Left lung (tissue), 14 donors: ENCODE data around the gene CACNG4. TPM values are rescaled to one million over a fixed set of nuclear protein-coding genes. Genes with fewer than 3 reads are reported as not detected.

Source experiments
- ATAC-seq: fragments of 200-7000 bp; cut with Tn5 transposase; one replicate; pipeline ENCODE4 v1.9.1; 2020; ENCODE audit warnings: moderate library complexity
- DNase-seq, 4 donors: peaks; one replicate each; pipeline ENCODE4 v3.0.0-alpha.2; 2013 to 2020
- H3K27ac ChIP-seq, 2 donors: fragments of 200-600 bp; sonication (generic) in 1 of 2; one replicate each; pipeline versions ENCODE4 v1.5.0 to v1.8.0; 2020 to 2021
- H3K27me3 ChIP-seq, 2 donors: fragments of 200-600 bp; sonication (generic) in 1 of 2; one replicate each; pipeline versions ENCODE4 v1.5.0 to v1.8.0; 2020 to 2021
- H3K36me3 ChIP-seq, 2 donors: fragments of 200-600 bp; sonication (generic) in 1 of 2; one replicate each; pipeline versions ENCODE4 v1.5.0 to v1.8.0; 2020 to 2021
- H3K4me1 ChIP-seq, 2 donors: fragments of 200-600 bp; one replicate each; pipeline ENCODE4 v1.8.0; 2021
- H3K4me3 ChIP-seq, 2 donors: fragments of 200-600 bp; sonication (generic) in 1 of 2; one replicate each; pipeline versions ENCODE4 v1.5.0 to v1.8.0; 2020 to 2021; ENCODE audit warnings: mild to moderate bottlenecking in 1 of 2
- H3K9me3 ChIP-seq, 2 donors: fragments of 200-600 bp; sonication (generic) in 1 of 2; one replicate each; pipeline versions ENCODE4 v1.5.0 to v1.8.0; 2020 to 2021
- intact Hi-C, 2 donors: fragments of 100-400 bp; cut with DNase I; formaldehyde crosslinking; loops; one replicate each; pipeline versions ENCODE4 v1.11.2 to v1.14.2; 2022
- long read RNA-seq, 12 donors: library from polyadenylated mRNA in 2 of 12; unstranded in 2 of 12; transcript quantifications; one replicate each; pipeline ENCODE4 v2.0.0 and lab custom pipeline, GENCODE V29; 2019 to 2026
- polyA plus RNA-seq, 6 donors: library from polyadenylated mRNA; unstranded; fragments of 120-200 nt; gene quantifications; one replicate each; pipeline ENCODE4 v1.2.1, GENCODE V29; 2013; ENCODE audit not compliant: insufficient read length in 6 of 6
- total RNA-seq, 2 donors: library from RNA; stranded (reverse); fragmentation: NEBNext Ultra II Directional; extraction: Animal tissue kit (Norgen Biotek cat#: 25700); gene quantifications; one replicate each; pipeline ENCODE4 v1.2.1, GENCODE V29; 2021
- TF ChIP-seq, protein P1 (sequence below), 2 donors: fragments of 200-600 bp; sonication (generic) in 1 of 2; IDR thresholded peaks; one replicate each; pipeline versions ENCODE4 v1.5.0 to v1.8.0; 2021; ENCODE audit warnings: antibody characterized with exemption in 2 of 2
- donor health status: DM: no; HTN: yes; CAD: no.
- donor health status: DM: no; HTN: no; CAD: no.

The CACNG4 gene
- 1 to 10 TPM; 1.5 to 6.0 TPM for total RNA-seq
- 1 to 10 TPM; 1.9 to 3.0 (median 2.6) TPM for polyA plus RNA-seq
- long read RNA-seq, donor 1, partial matches to known transcripts: 0 of 1 reads
- long read RNA-seq, donor 1, other reads (novel, unspliced or antisense): 0 of 1 reads
- long read RNA-seq, donor 2: 0 reads
- long read RNA-seq, donor 3: 0 reads
- long read RNA-seq, donor 4: 0 reads
- long read RNA-seq, donor 5: 0 reads
- long read RNA-seq, donor 6, partial matches to known transcripts: 0 of 2 reads
- long read RNA-seq, donor 6, other reads (novel, unspliced or antisense): 0 of 2 reads
- long read RNA-seq, donor 7, partial matches to known transcripts: 0 of 1 reads
- long read RNA-seq, donor 7, other reads (novel, unspliced or antisense): 0 of 1 reads
- long read RNA-seq, donor 8, partial matches to known transcripts: 0 of 1 reads
- long read RNA-seq, donor 8, other reads (novel, unspliced or antisense): 0 of 1 reads
- long read RNA-seq, donor 9: 0 reads
- long read RNA-seq, donor 10, partial matches to known transcripts: 0 of 1 reads
- long read RNA-seq, donor 10, other reads (novel, unspliced or antisense): 1 of 1 reads
- long read RNA-seq, donor 11: 0 reads
- long read RNA-seq, donor 12, partial matches to known transcripts: 0 of 2 reads
- long read RNA-seq, donor 12, other reads (novel, unspliced or antisense): 0 of 2 reads

DNA sequence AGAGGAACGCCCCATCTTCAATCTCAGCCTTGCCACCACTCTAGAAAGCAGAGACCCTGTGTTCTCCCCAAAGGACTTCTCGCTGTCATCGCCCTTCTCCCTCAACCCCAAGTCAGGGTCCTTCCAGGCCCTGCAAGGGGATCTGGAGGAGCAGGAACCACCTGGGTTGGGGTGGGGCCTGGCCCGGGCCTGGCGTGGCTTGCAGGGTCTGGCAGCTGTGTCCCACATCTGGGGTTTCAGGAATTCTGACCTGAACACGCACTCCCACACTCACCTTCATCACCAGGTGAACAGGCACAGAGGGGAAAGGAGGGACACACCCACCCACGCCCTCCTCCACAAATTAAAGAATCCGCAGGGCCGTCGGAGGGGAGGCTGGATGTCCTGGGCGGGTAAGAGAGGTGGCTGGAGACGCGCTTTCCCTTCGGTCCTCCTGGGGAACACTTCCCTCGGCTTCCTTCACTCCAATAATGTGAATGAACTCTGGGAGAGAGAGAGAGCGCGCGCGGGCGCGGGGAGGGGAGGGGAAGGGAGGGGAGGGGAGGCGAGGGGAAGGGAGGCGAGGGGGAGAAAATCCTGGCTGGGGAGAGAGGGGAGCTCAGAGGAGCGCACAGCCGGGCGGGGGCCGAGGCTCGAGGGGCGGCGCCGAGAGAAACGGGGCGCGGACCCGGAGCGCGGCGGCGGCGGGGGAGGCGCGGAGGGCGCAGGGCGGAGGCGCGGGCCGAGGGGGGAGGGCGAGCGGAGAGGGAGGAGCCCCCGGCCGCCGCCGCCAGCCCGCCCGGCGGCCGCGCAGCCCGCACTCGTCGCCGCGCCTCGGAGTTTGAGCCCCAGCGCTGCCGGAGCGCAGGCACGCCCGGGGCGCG is at the start of gene CACNG4:
Gene CACNG4 (plus strand): TSS at position 799 of the 863 bp plus-strand sequence. CDS start 205 bp downstream, outside the sequence.
- Histone ChIP-seq H3K9me3 (no peaks in the 10 kb centered on the region), H3K27ac (no peak within 1 kb of the TSS), H3K36me3 (no peaks in the 10 kb centered on the region), H3K4me1 (peaks cover 5 to 16% of the 10 kb centered on the region in 2 donors), H3K27me3 (peaks cover 34 to 87% of the 10 kb centered on the region in 2 donors), H3K4me3 (peak within 1 kb of the TSS; percentile 15 to 37)
- ATAC-seq: no peak
- intact Hi-C loops: no loop called here
- DNase-seq: peak in 1 of 4 donors; percentile 72
- TF ChIP-seq, protein P1, sequence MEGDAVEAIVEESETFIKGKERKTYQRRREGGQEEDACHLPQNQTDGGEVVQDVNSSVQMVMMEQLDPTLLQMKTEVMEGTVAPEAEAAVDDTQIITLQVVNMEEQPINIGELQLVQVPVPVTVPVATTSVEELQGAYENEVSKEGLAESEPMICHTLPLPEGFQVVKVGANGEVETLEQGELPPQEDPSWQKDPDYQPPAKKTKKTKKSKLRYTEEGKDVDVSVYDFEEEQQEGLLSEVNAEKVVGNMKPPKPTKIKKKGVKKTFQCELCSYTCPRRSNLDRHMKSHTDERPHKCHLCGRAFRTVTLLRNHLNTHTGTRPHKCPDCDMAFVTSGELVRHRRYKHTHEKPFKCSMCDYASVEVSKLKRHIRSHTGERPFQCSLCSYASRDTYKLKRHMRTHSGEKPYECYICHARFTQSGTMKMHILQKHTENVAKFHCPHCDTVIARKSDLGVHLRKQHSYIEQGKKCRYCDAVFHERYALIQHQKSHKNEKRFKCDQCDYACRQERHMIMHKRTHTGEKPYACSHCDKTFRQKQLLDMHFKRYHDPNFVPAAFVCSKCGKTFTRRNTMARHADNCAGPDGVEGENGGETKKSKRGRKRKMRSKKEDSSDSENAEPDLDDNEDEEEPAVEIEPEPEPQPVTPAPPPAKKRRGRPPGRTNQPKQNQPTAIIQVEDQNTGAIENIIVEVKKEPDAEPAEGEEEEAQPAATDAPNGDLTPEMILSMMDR (IDR thresholded peaks at IDR 0.05): no peak

DNA sequence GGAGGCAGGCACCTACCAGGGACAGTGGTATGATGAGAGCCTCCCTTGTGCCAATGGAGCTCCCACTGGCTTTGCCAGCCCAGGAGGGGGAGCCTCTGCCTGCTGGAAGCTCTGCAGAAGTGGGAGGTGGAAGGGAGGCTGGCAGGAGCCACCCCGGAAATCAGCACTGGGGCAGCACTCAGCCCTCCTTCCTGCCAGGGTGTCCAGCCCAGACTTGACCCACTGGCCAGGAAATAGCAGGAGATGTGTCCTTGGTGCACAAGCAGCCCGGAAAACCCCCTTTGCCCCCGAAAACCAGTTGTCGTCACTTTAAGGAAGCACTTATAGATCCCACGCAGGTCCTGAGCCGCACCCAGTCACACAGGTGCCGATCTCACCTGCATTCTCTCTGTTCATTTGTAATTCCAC is 49.3 kb upstream of the CACNG4 start:
- ATAC-seq (peak; percentile 87), DNase-seq (peak in 2 of 4 donors; percentile 33 to 46)
- no peak overlapping the region for H3K27ac ChIP-seq

DNA sequence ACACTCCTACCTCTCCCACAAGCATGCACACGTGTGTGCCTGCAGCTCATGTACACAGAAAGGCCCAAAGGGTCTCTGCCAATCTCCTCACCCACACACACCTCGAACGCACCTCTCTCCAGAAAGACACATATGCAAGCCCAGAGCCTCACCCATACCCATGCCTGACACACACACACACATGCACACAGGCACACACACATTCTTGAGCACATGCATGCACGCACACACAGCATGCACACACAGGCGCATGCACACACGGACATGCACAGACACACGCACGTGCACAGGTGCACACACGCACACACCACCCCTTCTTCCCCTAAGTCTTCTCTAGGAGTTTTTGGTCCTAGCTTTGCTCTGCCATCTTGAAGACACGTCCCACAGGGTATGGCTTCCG is 48.7 kb upstream of the CACNG4 start:
- Histone ChIP-seq H3K9me3 (no peaks in the 10 kb centered on the region), H3K27me3 (peaks cover 0 to 8% of the 10 kb centered on the region in 2 donors), H3K36me3 (no peaks in the 10 kb centered on the region), H3K27ac (no peak overlapping the region), H3K4me1 (no peaks in the 10 kb centered on the region), H3K4me3 (no peak overlapping the region)
- ATAC-seq: no peak
- intact Hi-C loops: no loop called here
- no peak for DNase-seq
- TF ChIP-seq, protein P1 (IDR thresholded peaks at IDR 0.05): no peak

More for the DNA sequence above, 49.3 kb upstream of the CACNG4 start:
- H3K9me3 ChIP-seq: no peaks in the 10 kb centered on the region
- no peaks in the 10 kb centered on the region for H3K4me1 ChIP-seq
- TF ChIP-seq, protein P1 (IDR thresholded peaks at IDR 0.05): no peak
- intact Hi-C loops: no loop called here
- H3K36me3 ChIP-seq: no peaks in the 10 kb centered on the region
- H3K27me3 ChIP-seq: peaks cover 0 to 8% of the 10 kb centered on the region in 2 donors
- no peak overlapping the region for H3K4me3 ChIP-seq

DNA sequence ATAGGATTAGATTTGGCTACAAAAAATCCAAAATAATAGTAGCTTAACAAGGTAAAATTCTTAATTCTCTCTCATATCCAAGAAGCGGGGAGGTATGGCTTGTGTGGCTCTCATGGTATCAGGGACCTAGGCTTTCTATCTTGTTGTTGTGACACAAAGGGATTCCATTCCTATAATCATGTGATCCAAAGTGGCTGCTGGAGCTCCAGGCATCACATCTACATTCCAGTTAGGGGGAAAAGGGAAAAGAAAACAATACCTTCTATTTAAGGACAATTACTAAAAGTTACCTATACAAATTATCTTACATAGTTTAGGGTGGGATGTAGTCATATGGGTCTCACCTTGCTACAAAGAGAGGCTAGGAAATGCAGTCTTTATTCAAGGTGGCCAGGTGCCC is 47.6 kb upstream of the CACNG4 start:
- H3K36me3 ChIP-seq: no peaks in the 10 kb centered on the region
- no peaks in the 10 kb centered on the region for H3K4me1 ChIP-seq
- no peaks in the 10 kb centered on the region for H3K9me3 ChIP-seq
- peaks cover 0 to 8% of the 10 kb centered on the region in 2 donors for H3K27me3 ChIP-seq
- intact Hi-C loops: no loop called here
- H3K4me3 ChIP-seq: no peak overlapping the region
- TF ChIP-seq, protein P1 (IDR thresholded peaks at IDR 0.05): no peak
- ATAC-seq (no peak), DNase-seq (no peak)
- no peak overlapping the region for H3K27ac ChIP-seq
